Measurements from ENCODE around the gene ZNF782.

Gene ZNF782

DNA sequence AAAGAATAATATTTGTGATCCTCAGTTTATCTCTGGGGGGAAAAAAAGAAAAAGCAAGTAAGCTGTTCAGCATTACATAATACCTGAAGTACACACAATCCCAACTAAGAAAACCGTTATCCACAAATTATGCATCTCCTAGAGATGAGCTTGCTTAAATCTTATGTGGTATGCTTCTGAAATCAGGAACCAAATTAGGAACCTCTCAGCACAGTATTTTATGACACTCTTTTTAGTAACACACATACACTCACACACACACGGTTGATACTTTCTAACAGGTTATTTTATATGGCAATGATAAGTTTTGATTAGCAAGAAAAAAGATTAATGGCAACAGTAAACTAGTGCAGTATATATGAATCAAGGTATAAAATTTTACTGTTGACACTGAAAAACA lies 75.2 kb downstream of the ZNF782 start:
- Mint-ChIP-seq H3K4me3 (peak overlapping the region; percentile 99), H3K4me1 (ENCODE audit: low read depth) (peaks cover 43% of the 10 kb centered on the region), H3K27me3 (no peaks in the 10 kb centered on the region), H3K36me3 (peaks cover 16% of the 10 kb centered on the region), H3K27ac (peak overlapping the region; percentile 17), H3K9me3 (ENCODE audit: low read depth) (peaks cover 10% of the 10 kb centered on the region)

DNA sequence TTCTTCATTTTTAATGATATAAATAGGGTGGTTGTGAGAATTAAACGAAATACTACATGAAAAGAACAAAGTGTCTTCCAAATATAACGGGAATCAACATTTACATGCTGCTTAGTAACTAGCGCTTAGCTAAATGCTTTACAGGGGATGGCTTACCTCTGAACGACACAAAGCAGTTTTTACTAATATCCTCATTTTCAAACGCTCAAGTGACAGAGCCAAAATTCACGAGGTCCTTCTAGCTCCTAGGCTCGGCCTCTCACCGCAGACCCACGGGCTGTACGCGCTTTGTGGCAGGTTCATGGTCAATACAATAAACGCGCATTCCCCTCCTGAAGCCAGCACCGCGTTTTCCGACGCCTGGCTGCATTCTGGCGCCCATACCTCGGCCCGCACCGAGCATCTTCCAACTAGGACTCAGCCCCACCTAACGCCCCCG lies 76.9 kb downstream of the ZNF782 start:
- Mint-ChIP-seq H3K4me1 (ENCODE audit: low read depth) (peaks cover 50% of the 10 kb centered on the region), H3K36me3 (peaks cover 21% of the 10 kb centered on the region), H3K9me3 (ENCODE audit: low read depth) (peaks cover 16% of the 10 kb centered on the region), H3K4me3 (peak overlapping the region; percentile 99), H3K27ac (peak overlapping the region; percentile 95), H3K27me3 (no peaks in the 10 kb centered on the region)

DNA sequence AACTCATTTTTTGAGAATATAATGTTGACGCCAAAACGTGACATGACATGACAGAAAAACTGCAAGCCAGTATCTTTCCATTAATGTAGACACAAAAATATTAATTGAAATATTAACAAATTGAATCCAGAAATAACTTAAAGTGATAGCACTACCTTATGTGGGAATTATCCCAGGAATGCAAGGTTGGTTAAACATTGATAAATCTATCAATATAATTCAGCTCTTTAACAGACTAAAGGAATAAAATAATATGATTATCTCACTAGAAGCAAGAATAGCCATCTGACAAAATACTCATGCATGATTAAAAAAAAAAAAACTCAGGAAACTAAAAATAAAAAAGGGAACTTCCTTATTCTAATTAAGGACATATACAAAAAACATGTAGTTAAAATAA lies 83.2 kb downstream of the ZNF782 start:
- peaks cover 43% of the 10 kb centered on the region for H3K9me3 Mint-ChIP-seq (ENCODE audit: low read depth)
- H3K4me3 Mint-ChIP-seq: no peak overlapping the region
- H3K27me3 Mint-ChIP-seq: no peaks in the 10 kb centered on the region
- no peak overlapping the region for H3K27ac Mint-ChIP-seq
- H3K36me3 Mint-ChIP-seq: peaks cover 73% of the 10 kb centered on the region
- peaks cover 16% of the 10 kb centered on the region for H3K4me1 Mint-ChIP-seq (ENCODE audit: low read depth)

DNA sequence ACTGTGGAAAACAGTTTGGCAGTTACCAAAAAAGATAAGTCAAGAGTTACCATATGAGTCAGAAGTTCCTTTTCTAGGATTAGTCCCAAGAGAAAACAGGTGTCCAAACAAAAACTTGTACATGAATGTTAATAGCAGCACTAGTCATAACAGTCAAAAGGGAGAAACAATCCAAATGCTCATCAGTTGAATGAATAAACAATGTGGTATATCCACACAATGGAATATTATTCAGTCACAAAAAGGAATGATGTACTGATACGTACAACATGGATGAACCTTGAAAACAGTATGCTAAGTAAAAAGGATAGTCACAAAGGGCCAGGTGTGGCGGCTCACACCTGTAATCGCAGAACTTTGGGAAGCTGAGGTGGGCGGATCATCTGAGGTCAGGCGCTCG lies 84.3 kb downstream of the ZNF782 start:
- peaks cover 46% of the 10 kb centered on the region for H3K9me3 Mint-ChIP-seq (ENCODE audit: low read depth)
- no peaks in the 10 kb centered on the region for H3K27me3 Mint-ChIP-seq
- H3K4me3 Mint-ChIP-seq: no peak overlapping the region
- H3K36me3 Mint-ChIP-seq: peaks cover 77% of the 10 kb centered on the region
- no peak overlapping the region for H3K27ac Mint-ChIP-seq
- H3K4me1 Mint-ChIP-seq (ENCODE audit: low read depth): peaks cover 14% of the 10 kb centered on the region

All from activated naive CD8-positive, alpha-beta T cell (primary cell).